GM19043 (cell line): ENCODE measurements around the gene MEIS2.

ENCODE experiments used
- ATAC-seq: cut with Tn5 transposase; IDR thresholded peaks from one replicate; pipeline ENCODE4 v1.9.1; 2021; ENCODE audit warnings: low read depth; ENCODE audit not compliant: unreplicated experiment

MEIS2 gene

DNA sequence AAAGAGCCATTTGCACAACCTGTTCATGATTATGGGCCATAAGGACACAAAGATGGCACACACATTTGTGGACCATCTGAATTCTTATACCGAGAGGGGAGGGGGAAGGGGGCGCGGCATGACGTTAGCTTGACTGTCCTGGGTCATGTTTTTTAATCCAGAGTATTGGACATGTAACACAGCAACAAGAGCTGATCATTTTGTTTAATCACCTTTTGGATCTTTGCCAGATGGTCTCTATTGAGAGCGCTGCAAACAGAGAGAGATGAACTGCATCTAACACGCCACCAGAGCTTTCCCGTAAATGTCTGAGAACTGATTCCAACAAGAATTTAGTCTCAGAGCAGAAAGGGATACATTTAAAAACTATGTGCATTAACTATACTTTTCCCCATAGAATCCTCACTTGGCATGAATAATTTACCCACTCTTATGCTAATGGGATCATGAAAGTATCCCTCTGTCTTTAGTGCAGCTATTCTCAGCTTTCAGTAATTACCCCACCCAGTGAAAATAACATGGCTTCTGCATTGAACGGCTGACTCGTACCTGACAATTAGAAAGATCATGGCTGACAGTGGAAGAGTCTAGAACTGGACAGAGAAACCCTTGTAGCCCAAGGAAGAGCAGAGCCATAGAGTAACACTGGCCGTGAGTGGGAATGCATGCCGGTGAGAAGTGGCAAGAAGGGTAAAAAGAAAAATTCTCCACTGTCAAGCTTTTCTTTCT is 22.6 kb downstream of the MEIS2 start:
- ATAC-seq = no peak

DNA sequence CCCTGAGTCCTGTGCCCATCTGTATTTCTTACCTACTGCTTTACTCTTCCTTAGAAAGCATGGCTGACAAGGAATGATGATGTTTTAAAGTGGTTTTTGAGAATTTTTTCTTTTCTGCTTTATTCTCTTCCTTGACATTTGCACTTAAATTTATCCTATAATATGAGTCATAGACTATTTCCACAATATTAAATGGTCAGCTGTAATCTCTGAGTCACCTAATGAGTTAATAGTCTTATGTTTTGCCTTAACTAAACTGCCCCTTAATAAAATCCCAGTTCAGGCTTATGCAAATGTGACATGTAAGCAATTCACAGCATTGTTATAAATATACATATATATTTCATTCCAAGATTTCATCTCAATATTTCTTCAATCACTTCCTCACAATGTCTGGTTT is 23.8 kb downstream of the MEIS2 start:
- ATAC-seq = no peak

GRCh38 chr15:37075777-37076176 is 24.6 kb downstream of the MEIS2 start:
- ATAC-seq = no peak

- no peak for ATAC-seq
Observed at GRCh38 chr15:37072181-37072580, 28.2 kb downstream of the MEIS2 start.

- no peak for ATAC-seq
Observed at GRCh38 chr15:37071134-37071533, 29.2 kb downstream of the MEIS2 start.

DNA sequence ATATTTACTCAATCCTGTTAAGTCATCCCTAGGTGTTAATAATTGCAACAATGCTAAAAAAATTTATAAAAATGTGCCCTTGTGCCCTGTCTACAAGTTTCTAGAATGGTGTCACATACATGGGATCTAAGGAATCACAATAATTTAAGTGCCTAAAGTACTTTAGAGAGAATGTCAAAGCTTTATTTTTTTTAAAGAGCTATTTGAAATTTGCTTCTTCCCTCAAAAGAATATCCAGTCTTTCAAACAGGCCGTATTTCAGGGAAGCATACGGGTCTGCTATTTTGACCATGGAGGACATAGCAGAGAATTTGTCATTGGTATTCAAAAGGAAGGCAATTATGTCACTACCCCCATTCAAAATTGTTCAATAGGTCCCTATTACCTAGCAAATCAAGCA is 29.7 kb downstream of the MEIS2 start:
- no peak for ATAC-seq

DNA sequence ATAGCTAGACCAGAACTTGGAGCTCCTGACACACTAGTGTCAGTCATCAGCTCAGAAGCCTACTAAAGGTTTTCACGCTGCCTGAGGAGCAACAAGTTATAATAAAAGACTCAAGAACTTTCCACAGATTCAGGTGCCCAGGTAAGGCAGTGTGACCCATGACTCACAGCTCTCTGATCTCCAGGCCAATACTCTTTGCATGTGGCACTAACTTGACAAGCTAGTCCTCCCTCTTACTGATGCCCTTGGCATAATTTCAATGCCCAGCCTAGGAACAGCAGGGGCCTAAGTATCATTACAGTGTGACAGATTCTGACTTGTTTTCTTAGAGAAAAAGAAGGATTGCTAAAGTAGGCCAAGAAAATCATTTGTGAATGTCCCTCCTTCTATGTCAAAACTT is 38.4 kb downstream of the MEIS2 start:
- ATAC-seq = no peak

- ATAC-seq = no peak
Observed at GRCh38 chr15:37059086-37059485, 41.3 kb downstream of the MEIS2 start.

GRCh38 chr15:37058316-37058985 is 41.9 kb downstream of the MEIS2 start:
- no peak for ATAC-seq

DNA sequence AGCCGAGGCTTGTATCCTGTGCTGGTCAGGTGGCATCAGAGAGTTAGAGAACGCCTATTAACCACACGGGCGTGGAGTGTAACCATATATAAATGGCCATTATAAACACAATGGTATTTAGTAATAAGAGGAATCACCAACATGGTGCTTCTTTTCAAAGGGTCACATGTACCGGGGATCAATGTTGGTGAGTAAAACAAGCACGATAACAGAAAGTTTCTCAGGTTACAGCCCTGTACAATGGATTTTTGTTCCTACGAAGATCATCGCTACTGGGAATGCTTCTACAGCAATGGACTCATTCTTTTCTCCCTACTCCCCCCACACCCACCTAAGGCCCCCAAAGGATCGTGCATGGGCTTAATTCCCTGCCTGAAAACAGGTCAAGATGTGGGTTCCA is 42.5 kb downstream of the MEIS2 start:
- no peak for ATAC-seq

DNA sequence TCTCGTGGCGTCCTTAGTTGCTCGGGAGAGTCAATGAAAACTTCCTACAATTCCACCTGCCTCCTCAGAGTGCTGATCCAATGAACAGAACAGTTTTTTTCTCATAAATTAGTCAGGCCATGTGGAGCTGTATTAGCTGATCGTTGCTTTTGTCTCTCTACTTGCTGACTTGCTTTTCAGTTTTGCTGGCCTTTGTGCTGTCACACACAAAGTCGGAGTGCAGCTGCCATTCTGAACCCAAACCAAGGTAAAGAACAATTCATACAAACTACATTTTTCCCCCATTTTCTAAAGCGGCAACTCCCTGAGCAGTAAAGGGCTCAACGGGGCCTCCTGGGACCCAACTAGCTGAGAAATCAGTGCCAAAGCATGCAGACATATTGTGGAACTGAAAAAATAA is 43.1 kb downstream of the MEIS2 start:
- ATAC-seq = no peak

DNA sequence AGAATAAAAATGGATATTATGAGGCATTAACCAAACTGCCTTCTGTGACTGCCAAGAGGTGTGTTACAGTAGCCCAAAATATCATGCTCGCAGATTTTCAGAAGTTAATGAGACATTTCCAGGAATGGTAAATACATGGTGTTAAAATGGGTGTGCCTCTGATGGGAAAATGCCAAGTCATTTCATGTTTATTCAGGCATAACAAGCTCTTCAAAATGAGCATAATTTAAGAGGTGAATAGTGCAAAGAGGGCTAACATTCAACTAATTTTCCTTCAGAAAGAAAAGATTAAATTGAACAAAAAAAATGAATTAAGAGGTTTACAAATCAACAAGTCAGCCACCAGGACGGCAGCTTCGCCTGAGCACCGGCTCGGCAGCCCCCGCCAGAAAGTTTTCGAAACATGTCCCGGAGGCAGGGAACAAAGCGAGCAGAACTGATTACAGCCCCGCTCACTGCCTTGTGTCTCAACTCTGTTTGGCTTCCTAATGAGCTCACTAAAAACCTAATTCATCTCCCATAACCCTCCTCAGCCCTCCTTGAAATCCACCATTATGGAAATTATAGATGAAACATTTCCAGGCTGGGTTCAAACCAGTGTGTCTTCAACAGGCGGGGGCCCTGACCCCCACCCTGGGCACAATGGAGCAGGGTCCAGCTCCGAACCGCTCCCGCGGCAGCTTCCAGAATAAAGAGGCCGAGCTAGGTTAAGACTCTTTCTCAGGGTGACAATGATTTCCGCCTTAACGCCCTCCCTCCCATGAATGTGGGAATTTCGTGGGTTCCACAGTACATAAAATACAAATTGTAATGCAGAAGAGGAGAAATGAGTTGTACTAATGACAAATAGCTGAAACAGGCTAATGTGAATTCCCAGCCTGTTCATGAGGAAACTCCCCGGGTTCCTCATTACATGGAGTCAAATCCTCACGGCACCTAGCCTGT is 43.9 kb downstream of the MEIS2 start:
- no peak for ATAC-seq

- ATAC-seq = no peak
Observed at GRCh38 chr15:37055481-37055880, 44.9 kb downstream of the MEIS2 start.

- ATAC-seq = no peak
Observed at GRCh38 chr15:37054336-37054735, 46.0 kb downstream of the MEIS2 start.

GRCh38 chr15:37053166-37053565 is 47.2 kb downstream of the MEIS2 start:
- ATAC-seq = no peak

DNA sequence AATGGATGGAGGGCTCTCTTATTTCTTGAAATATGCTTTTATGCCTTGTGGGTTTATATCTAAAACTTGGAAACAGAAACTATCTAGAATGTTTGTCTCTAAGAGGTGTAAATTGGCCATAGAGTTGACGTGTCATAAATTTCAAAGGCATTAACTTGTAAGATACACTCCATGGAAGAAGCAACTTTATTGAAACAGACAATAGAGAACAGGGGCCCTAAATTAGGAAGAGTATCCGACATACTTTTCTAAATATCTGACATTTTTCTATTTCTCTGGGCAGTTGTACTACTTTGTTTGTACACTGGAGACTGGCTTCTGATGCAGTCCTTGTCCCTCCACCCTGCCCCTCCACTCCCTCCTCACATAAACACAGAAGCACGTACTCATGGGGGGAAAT is 50.0 kb downstream of the MEIS2 start:
- no peak for ATAC-seq

DNA sequence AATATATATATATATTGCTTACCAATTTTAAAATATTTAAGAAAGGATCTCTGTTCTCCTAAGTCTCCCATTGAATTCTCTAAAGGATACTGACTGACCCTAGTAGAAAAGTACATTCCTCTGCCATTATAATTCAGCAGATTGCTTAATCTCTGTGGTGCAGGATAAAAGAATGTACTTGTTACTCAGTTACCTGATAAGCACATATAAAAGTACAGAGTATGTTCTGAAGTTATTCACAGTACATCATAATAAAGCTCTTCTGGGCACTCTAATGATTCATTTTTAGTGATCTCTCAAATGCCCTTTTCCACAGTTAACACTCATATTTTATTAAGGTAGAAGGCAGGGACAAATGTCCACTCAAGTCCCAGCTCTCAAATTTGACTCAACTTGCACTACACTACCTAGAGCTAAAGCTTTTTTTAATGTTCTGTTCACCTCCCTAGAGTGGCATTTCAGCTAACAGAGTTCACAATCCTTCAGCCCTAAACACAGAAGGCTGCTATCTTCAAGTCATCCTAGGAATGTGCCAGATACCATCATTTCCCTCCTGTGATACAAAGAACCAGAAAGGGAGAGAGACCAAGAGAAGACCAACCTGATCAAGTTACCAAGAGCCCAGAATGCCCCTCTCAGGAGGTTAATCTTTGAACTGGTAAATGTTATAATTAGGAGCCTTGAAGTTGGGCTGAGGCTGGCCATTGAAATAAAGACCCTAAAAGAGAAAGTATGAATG is 53.3 kb downstream of the MEIS2 start:
- no peak for ATAC-seq

GRCh38 chr15:37045859-37046740 is 54.2 kb downstream of the MEIS2 start:
- no peak for ATAC-seq

GRCh38 chr15:37044915-37045648 is 55.3 kb downstream of the MEIS2 start:
- no peak for ATAC-seq
